ENCODE data around the gene AP1S3.

DNA sequence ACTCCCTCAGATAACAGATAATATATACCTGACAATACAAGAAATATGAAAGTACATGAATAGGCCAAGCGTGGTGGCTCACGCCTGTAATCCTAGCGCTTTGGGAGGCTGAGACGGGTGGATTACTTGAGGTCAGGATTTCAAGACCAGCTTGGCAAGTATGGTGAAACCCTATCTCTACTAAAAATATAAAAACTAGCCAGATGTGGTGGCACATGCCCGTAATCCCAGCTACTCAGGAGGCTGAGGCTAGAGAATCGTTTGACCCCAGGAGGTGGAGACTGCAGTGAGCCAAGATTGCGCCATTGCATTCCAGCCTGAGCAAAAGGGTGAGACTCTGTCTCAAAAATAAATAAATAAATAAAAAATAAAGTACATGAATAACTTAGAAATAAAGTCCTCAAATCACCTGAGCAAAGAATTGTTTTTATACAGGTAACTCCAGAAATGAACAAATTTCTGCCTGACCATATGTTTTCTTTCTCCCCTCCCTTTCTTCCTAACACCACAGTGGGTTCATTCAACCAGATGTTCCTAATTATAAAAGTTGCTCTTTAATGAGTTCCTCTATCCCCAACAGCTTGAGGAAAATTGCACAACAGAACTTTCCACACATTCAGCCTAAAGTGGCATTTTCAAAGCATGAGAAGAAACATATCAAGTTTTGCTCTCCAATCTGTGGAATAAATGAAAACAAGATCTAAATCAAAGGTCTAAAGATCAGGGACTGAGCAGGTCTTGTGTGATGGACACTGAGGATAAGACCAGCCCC is 33.6 kb upstream of the AP1S3 start:
- no peak for TF ChIP-seq POLR2A (IDR thresholded peaks at IDR 0.05)
- TF ChIP-seq, protein P1, sequence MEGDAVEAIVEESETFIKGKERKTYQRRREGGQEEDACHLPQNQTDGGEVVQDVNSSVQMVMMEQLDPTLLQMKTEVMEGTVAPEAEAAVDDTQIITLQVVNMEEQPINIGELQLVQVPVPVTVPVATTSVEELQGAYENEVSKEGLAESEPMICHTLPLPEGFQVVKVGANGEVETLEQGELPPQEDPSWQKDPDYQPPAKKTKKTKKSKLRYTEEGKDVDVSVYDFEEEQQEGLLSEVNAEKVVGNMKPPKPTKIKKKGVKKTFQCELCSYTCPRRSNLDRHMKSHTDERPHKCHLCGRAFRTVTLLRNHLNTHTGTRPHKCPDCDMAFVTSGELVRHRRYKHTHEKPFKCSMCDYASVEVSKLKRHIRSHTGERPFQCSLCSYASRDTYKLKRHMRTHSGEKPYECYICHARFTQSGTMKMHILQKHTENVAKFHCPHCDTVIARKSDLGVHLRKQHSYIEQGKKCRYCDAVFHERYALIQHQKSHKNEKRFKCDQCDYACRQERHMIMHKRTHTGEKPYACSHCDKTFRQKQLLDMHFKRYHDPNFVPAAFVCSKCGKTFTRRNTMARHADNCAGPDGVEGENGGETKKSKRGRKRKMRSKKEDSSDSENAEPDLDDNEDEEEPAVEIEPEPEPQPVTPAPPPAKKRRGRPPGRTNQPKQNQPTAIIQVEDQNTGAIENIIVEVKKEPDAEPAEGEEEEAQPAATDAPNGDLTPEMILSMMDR (IDR thresholded peaks at IDR 0.05 in 8 of 11, conservative IDR thresholded peaks at IDR 0.05 in 3 of 11), result no peak
